Transverse colon (tissue), 4 donors: ENCODE data around the gene COMMD1. TPM values are rescaled to one million over a fixed set of nuclear protein-coding genes. Genes with fewer than 3 reads are reported as not detected.

Experiments used
- DNase-seq: peaks from one replicate; pipeline ENCODE4 v3.0.0-alpha.2; 2019
- H3K27ac ChIP-seq, 4 donors: fragments of 200-600 bp; sonication (generic); 2 replicates each; pipeline ENCODE4 v1.5.1; 2016 to 2018; ENCODE audit warnings: inconsistent platforms in 4 of 4
- H3K27me3 ChIP-seq: fragments of 200-600 bp; sonication (generic); 2 replicates; pipeline ENCODE4 v1.5.1; 2017; ENCODE audit warnings: inconsistent platforms
- H3K36me3 ChIP-seq, 4 donors: fragments of 200-600 bp; sonication (generic); 2 replicates each; pipeline ENCODE4 v1.5.1; 2017 to 2019; ENCODE audit warnings: inconsistent platforms in 4 of 4
- H3K4me1 ChIP-seq, 4 donors: fragments of 200-600 bp; sonication (generic); 2 replicates each; pipeline ENCODE4 v1.5.1; 2017 to 2020; ENCODE audit warnings: inconsistent platforms in 4 of 4
- H3K4me3 ChIP-seq, 4 donors: fragments of 200-600 bp; sonication (generic); 1 replicate in 1 of 4; 2 replicates in 3 of 4; pipeline versions ENCODE4 v1.5.1 to v1.6.1; 2017 to 2019; ENCODE audit warnings: inconsistent platforms in 4 of 4
- H3K9me3 ChIP-seq, 2 donors: fragments of 200-600 bp; sonication (generic); 2 replicates each; pipeline ENCODE4 v1.5.1; 2017 to 2019; ENCODE audit warnings: inconsistent platforms in 2 of 2
- CTCF ChIP-seq, 5 experiments: fragments of 200-600 bp in 3 of 5; fragments of 450-650 bp in 2 of 5; sonication (generic) in 3 of 5; IDR thresholded peaks; 1 replicate in 2 of 5; 2 replicates in 3 of 5; pipeline ENCODE4 v1.5.1; 2016 to 2017; ENCODE audit warnings: antibody characterized with exemption in 5 of 5, inconsistent platforms in 3 of 5, mild to moderate bottlenecking in 2 of 5, moderate library complexity in 1 of 5
- EP300 ChIP-seq: sonication (generic); formaldehyde crosslinking; IDR thresholded peaks from one replicate; pipeline ENCODE4 v1.6.1; 2017; ENCODE audit warnings: antibody characterized with exemption, low read depth
- POLR2A ChIP-seq: fragments of 450-650 bp; IDR thresholded peaks from one replicate; pipeline ENCODE4 v1.6.1; 2016; ENCODE audit warnings: antibody characterized with exemption, mild to moderate bottlenecking, moderate library complexity
- POLR2AphosphoS5 ChIP-seq, 3 donors: sonication (generic); formaldehyde crosslinking; IDR thresholded peaks; one replicate each; pipeline ENCODE4 v1.6.1; 2016; ENCODE audit warnings: antibody characterized with exemption in 3 of 3
- WGBS, 2 donors: methylation state at CpG; one replicate each; pipeline ENCODE4 v1.1.5; 2018; ENCODE audit warnings: low coverage in 1 of 2; 5-methylcytosine and 5-hydroxymethylcytosine counted together
- in situ Hi-C, 4 donors: fragments of 200-750 bp; cut with MboI; loops; one replicate each; pipeline versions ENCODE4 v1.15.0 to v1.15.1; 2017; ENCODE audit warnings: low sequenced_read_pairs in 3 of 4, low pct_ligation_motif_present in 1 of 4, low pct_unique_long_range_greater_than_20kb in 1 of 4
- intact Hi-C: fragments of 100-400 bp; cut with DNase I; formaldehyde crosslinking; loops from one replicate; pipeline ENCODE4 v1.15.1; 2023; ENCODE audit warnings: low total_unique reads
- total RNA-seq, 4 donors: library from RNA; depleted of rRNA; stranded (reverse); fragments of >200 nt; gene quantifications; one replicate each; pipeline ENCODE4 v1.1.0, GENCODE V29; 2016

COMMD1 gene
- total RNA-seq, 4 donors from 2014 or later: 28.9 to 61.0 (median 36.8) TPM

- peaks cover 0 to 7% of the 10 kb centered on the region in 2 donors for H3K9me3 ChIP-seq
- intact Hi-C loops: loop anchor here (1.0 kb wide), 1 partner anchor 38 kb away; no protein-coding TSS in a partner anchor
- TF ChIP-seq POLR2A (no peak), EP300 (no peak), CTCF (IDR thresholded peaks at IDR 0.05) (no peak), POLR2AphosphoS5 (IDR thresholded peaks at IDR 0.05) (no peak)
- WGBS, 2 donors: 96% methylated on average over 30 of the region's 30 CpGs; no CpG with 5 or more reads in 1 of the 2 donors
- no peak for DNase-seq
- no peak overlapping the region for H3K4me3 ChIP-seq
- H3K4me1 ChIP-seq: peaks cover 4 to 42% (median 10%) of the 10 kb centered on the region in 4 donors
- H3K27me3 ChIP-seq: no peaks in the 10 kb centered on the region
- no peaks in the 10 kb centered on the region for H3K36me3 ChIP-seq
- in situ Hi-C loops: no loop called here
- no peak overlapping the region for H3K27ac ChIP-seq
Observed at GRCh38 chr2:62042400-62042799, 136.9 kb downstream of the COMMD1 start.

- Histone ChIP-seq H3K4me1 (peaks cover 4 to 45% (median 12%) of the 10 kb centered on the region in 4 donors), H3K27ac (no peak overlapping the region), H3K27me3 (no peaks in the 10 kb centered on the region), H3K9me3 (peaks cover 0 to 7% of the 10 kb centered on the region in 2 donors), H3K36me3 (no peaks in the 10 kb centered on the region), H3K4me3 (no peak overlapping the region)
- intact Hi-C loops: loop anchor here (1.0 kb wide), 1 partner anchor 37 kb away; no protein-coding TSS in a partner anchor
- WGBS, 2 donors: 69 to 84% methylated on average over 2 of the region's 2 CpGs
- no peak for TF ChIP-seq EP300
- no peak for TF ChIP-seq CTCF (IDR thresholded peaks at IDR 0.05)
- peak in 1 of 3 donors; percentile 12 for TF ChIP-seq POLR2AphosphoS5 (IDR thresholded peaks at IDR 0.05)
- TF ChIP-seq POLR2A: no peak
- no peak for DNase-seq
- in situ Hi-C loops: no loop called here
Observed at GRCh38 chr2:62042944-62043343, 137.5 kb downstream of the COMMD1 start.

GRCh38 chr2:62045017-62045543, 139.6 kb downstream of the COMMD1 start:
- DNase-seq: peak; percentile 18
- in situ Hi-C loops (no loop called here), intact Hi-C loops (no loop called here)
- Histone ChIP-seq H3K27me3 (no peaks in the 10 kb centered on the region), H3K4me1 (peaks cover 4 to 41% (median 12%) of the 10 kb centered on the region in 4 donors), H3K4me3 (no peak overlapping the region), H3K36me3 (no peaks in the 10 kb centered on the region), H3K9me3 (peaks cover 0 to 7% of the 10 kb centered on the region in 2 donors), H3K27ac (peak overlapping the region in 2 of 4 donors; percentile 49 to 68)
- TF ChIP-seq POLR2AphosphoS5 (IDR thresholded peaks at IDR 0.05) (no peak), CTCF (IDR thresholded peaks at IDR 0.05) (no peak), EP300 (no peak), POLR2A (no peak)
- WGBS, 2 donors: 50 to 66% methylated on average over 2 to 3 of the region's 3 CpGs

- TF ChIP-seq EP300 (no peak), POLR2AphosphoS5 (IDR thresholded peaks at IDR 0.05) (no peak), CTCF (IDR thresholded peaks at IDR 0.05) (no peak), POLR2A (no peak)
- Histone ChIP-seq H3K9me3 (peaks cover 0 to 7% of the 10 kb centered on the region in 2 donors), H3K4me3 (no peak overlapping the region), H3K4me1 (peaks cover 4 to 41% (median 12%) of the 10 kb centered on the region in 4 donors), H3K27ac (peak overlapping the region; percentile 49 to 73 (median 59)), H3K27me3 (no peaks in the 10 kb centered on the region), H3K36me3 (no peaks in the 10 kb centered on the region)
- intact Hi-C loops (no loop called here), in situ Hi-C loops (no loop called here)
- 34 to 42% methylated on average over 1 of the region's 1 CpG for WGBS, 2 donors
- no peak for DNase-seq
Observed at GRCh38 chr2:62046141-62046540, 140.7 kb downstream of the COMMD1 start.
